Bronchial epithelial cell (primary cell): ENCODE results near the gene EFNA3. TPM values are rescaled to one million over a fixed set of nuclear protein-coding genes. Genes with fewer than 3 reads are reported as not detected.

Experiments
- DNase-seq: peaks from one replicate; pipeline ENCODE4 v3.0.0-alpha.2; 2010; ENCODE audit warnings: low read depth
- FAIRE-seq: peaks from 2 replicates; lab custom pipeline; 2011; peaks lifted over from hg19 to GRCh38; lab: Jason Lieb, UNC
- H3K27me3 ChIP-seq: 2 replicates; pipeline ENCODE4 v1.5.1; 2011; ENCODE audit warnings: low read length; ENCODE audit not compliant: control insufficient read depth, insufficient read depth
- H3K36me3 ChIP-seq: 2 replicates; pipeline ENCODE4 v1.5.1; 2011; ENCODE audit warnings: low read length; ENCODE audit not compliant: control insufficient read depth, insufficient read depth
- H3K4me3 ChIP-seq: 2 replicates; pipeline ENCODE4 v1.5.1; 2011; ENCODE audit warnings: mild to moderate bottlenecking, low read depth, low read length, control low read depth
- total RNA-seq: library from RNA; depleted of rRNA; stranded (reverse); fragments of >200 nt; gene quantifications from 2 replicates; pipeline ENCODE4 v1.2.1, GENCODE V29; 2014
- TF ChIP-seq, protein P1 (sequence below): IDR thresholded peaks from 2 replicates; pipeline ENCODE4 v1.5.1; 2011; ENCODE audit warnings: mild to moderate bottlenecking, moderate library complexity, low read length, control low read depth, inconsistent platforms; ENCODE audit not compliant: insufficient read depth, severe bottlenecking

EFNA3 gene
- total RNA-seq, 1 donor from 2014 or later: 3.7 TPM

DNA sequence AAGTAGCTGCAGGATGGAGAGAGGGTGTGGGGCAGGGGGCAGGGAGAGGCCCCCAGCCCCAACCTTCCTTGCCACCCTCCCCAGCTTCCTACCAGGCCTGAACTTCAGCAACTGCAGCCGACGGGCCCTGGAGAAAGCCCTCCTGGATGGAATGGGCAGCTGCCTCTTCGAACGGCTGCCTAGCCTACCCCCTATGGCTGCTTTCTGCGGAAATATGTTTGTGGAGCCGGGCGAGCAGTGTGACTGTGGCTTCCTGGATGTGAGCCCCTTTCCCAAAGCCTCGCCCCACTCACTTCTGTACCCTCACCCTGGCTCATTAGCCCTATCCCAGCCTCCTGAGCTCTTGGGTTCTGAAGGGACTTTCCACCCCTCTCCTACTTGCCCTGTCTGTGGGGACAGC lies 21.5 kb upstream of the EFNA3 start:
- H3K4me3 ChIP-seq: no peak overlapping the region
- peaks cover 61% of the 10 kb centered on the region for H3K36me3 ChIP-seq
- DNase-seq (no peak), FAIRE-seq (no peak)
- H3K27me3 ChIP-seq: no peaks in the 10 kb centered on the region
- TF ChIP-seq, protein P1, sequence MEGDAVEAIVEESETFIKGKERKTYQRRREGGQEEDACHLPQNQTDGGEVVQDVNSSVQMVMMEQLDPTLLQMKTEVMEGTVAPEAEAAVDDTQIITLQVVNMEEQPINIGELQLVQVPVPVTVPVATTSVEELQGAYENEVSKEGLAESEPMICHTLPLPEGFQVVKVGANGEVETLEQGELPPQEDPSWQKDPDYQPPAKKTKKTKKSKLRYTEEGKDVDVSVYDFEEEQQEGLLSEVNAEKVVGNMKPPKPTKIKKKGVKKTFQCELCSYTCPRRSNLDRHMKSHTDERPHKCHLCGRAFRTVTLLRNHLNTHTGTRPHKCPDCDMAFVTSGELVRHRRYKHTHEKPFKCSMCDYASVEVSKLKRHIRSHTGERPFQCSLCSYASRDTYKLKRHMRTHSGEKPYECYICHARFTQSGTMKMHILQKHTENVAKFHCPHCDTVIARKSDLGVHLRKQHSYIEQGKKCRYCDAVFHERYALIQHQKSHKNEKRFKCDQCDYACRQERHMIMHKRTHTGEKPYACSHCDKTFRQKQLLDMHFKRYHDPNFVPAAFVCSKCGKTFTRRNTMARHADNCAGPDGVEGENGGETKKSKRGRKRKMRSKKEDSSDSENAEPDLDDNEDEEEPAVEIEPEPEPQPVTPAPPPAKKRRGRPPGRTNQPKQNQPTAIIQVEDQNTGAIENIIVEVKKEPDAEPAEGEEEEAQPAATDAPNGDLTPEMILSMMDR: no peak

DNA sequence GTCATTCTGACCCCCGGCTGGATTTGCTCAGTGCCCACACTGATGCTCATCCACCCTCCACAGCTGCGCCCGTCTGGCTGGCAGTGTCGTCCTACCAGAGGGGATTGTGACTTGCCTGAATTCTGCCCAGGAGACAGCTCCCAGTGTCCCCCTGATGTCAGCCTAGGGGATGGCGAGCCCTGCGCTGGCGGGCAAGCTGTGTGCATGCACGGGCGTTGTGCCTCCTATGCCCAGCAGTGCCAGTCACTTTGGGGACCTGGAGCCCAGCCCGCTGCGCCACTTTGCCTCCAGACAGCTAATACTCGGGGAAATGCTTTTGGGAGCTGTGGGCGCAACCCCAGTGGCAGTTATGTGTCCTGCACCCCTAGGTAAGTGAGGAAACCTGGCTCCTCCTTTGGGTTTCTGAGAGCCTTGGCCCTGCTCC lies 20.8 kb upstream of the EFNA3 start:
- H3K36me3 ChIP-seq: peaks cover 63% of the 10 kb centered on the region
- FAIRE-seq: no peak

DNA sequence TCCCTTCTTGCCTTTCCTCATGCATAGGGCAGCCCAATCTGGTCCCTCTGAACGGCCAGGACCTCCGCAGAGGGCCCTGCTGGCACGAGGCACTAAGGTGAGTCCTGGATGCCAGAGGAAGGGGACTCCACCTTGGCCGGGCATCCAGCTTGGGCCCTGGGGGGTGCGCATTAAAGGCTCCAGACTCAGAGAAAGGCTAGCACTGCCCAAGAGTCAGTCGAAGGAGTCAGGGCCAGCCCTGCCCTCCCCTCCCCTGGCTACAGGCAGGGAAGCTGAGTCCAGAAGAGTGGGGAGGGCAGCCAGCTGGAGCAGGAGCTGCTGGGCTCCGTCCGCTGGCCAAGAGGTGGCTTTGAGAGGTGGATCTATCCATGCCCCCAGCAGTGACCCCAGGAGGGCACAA lies 17.9 kb upstream of the EFNA3 start:
- no peak for DNase-seq
- peaks cover 47% of the 10 kb centered on the region for H3K36me3 ChIP-seq
- TF ChIP-seq, protein P1: no peak
- no peak for FAIRE-seq
- H3K27me3 ChIP-seq: no peaks in the 10 kb centered on the region
- no peak overlapping the region for H3K4me3 ChIP-seq

More for the DNA sequence above, 20.8 kb upstream of the EFNA3 start:
- Histone ChIP-seq H3K4me3 (no peak overlapping the region), H3K27me3 (no peaks in the 10 kb centered on the region)
- DNase-seq: no peak
- TF ChIP-seq, protein P1: no peak

DNA sequence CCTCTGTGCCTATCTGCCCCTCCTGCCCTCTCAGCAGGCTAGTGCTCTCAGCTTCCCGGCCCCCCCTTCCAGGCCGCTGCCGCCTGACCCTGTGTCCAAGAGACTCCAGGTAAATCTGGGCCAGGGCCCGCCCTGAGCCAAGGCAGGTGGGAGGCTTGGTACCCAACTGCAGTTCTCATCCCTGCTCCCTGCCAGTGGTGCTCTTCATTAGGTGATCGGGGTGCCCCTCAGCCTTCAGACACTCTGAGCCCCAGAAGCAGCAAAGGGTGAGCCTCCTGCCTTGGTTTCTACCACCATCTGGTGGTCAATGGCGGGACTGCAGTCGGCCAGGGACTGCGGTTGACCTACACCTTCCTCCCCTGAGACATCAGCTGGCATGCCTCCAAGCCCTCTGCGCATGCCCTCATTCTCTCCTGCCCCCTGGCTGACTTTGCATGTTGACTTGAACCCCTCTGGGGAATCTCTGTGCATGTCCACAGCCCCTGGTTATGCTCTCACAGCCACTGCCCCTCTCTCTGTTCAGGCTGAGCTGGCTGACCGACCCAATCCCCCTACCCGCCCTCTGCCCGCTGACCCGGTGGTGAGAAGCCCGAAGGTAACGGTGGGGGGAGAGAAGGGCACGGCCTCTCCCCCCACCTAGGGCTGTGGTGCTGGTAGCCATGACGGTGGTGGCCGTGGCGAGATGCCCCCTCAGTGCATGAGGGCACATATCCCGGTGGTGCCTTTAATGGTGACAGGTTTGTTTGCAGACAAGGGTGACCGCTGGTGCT lies 17.1 kb upstream of the EFNA3 start:
- FAIRE-seq (peak; percentile 7), DNase-seq (peak; percentile 74)
- TF ChIP-seq, protein P1: peak; percentile 99
- H3K4me3 ChIP-seq: no peak overlapping the region
- H3K27me3 ChIP-seq: no peaks in the 10 kb centered on the region
- peaks cover 42% of the 10 kb centered on the region for H3K36me3 ChIP-seq

DNA sequence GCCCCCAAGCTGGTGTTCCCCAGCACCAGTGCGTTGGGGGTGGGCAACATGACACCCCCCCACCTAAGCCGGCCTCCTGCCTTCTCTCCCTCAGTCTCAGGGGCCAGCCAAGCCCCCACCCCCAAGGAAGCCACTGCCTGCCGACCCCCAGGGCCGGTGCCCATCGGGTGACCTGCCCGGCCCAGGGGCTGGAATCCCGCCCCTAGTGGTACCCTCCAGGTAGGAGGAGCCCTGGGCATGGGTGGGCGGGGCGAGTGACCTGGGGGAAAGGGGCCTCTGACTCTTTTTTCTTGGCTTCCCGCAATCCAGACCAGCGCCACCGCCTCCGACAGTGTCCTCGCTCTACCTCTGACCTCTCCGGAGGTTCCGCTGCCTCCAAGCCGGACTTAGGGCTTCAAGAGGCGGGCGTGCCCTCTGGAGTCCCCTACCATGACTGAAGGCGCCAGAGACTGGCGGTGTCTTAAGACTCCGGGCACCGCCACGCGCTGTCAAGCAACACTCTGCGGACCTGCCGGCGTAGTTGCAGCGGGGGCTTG lies 16.4 kb upstream of the EFNA3 start:
- Histone ChIP-seq H3K36me3 (peaks cover 38% of the 10 kb centered on the region), H3K27me3 (no peaks in the 10 kb centered on the region), H3K4me3 (no peak overlapping the region)
- FAIRE-seq (no peak), DNase-seq (no peak)
- TF ChIP-seq, protein P1: no peak
